A549 treated with CORT108297 at 1 μM for 4 hours (cell line): Measurements from ENCODE around the gene KPNB1. TPM values are rescaled to one million over a fixed set of nuclear protein-coding genes. Genes with fewer than 3 reads are reported as not detected.

Experiments used
- total RNA-seq: library from RNA; stranded (reverse); fragments of 200-300 nt; extraction: Qiagen RNA extraction; gene quantifications from 5 replicates; pipeline ENCODE4 v1.2.3, GENCODE V29; 2022

KPNB1 gene
- 266 to 415 TPM (median 309 TPM) in 5 replicates for total RNA-seq

DNA sequence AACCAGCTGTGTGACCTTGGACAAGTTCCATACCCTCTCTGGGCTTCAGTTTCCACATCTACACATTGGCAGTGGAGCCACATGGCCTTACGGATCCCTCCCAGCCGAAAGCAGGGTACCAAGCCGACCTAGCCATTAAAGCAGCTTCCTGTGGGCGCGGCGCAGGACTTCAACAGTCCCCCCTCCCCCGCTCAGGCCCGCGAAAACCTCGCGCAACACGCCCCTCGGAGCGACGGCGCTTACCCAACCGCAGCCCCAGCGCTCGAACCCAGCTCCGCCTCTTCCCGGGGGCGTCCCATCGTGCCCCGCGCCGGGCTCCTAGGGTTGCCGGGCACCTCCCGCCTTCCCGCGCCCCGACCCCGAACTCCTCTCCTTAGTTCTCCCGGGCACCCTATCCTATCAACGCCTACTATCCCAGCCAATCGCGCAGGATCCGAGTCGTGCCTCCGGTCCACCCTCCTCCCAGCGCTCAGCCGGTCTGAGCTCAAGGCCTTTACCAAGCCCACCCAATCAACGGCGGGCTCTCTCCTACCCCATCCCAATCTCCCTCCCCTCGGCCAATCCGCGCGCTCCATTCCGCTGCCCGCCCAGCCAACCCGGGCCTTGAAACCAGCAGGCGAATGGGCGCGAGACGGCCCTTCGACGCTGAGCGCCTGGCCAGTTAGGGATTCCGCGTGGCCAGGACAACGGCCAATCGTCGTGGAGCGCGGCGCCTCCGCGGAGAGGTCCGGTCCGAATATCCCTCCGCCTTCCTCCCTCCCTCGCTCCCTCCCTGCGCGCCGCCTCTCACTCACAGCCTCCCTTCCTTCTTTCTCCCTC is at the start of gene KPNB1:
KPNB1 (plus strand) TSS at position 767 of the 819 bp plus-strand sequence. CDS start 326 bp downstream, outside the sequence.

DNA sequence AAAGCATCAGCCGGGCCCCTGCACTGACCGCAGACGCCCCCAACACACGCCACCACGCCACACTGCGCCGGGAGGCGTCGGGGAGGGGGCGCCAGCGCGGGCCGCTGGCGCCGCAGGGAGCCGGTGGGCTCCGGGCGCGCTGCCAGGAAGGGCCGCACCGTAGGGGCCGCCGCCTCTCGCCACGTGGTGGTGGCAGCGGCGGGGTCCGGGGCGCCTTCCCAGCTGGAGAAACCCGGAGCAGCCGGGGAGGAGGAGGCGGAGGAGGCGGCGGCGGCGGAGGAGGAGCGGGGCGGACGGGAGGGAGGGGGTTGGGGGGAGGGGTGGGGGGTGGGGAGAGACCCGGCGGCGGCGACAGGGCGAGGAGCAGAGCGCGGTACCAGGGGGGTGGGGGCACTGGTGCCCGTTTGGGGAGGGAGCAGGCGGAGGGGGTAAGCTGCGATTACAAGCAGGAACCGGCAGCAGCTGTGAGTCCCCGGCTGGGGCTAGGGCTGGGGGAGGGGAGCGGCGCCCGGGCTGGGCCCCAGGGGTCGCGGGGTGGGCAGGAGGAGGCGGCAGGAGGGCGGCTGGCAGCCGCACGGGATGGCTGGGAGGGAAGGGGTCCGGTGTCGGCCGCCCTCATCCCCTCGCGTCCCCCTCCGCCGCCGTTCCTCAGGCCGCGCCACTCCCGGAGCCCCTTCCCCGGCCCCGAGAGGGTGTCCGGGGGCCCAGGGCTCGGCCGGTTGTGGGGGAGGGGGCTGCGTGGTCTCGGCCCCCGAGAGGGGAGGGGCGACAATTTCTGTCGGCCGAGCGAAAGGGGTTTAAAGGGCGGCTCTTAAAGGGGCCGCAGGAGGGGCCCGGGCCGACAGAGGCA is 44.2 kb downstream of the KPNB1 start, which contains the start of gene TBKBP1:
TBKBP1 (plus strand) TSS at position 431 of the 850 bp plus-strand sequence. CDS start 1,952 bp downstream, outside the sequence.

DNA sequence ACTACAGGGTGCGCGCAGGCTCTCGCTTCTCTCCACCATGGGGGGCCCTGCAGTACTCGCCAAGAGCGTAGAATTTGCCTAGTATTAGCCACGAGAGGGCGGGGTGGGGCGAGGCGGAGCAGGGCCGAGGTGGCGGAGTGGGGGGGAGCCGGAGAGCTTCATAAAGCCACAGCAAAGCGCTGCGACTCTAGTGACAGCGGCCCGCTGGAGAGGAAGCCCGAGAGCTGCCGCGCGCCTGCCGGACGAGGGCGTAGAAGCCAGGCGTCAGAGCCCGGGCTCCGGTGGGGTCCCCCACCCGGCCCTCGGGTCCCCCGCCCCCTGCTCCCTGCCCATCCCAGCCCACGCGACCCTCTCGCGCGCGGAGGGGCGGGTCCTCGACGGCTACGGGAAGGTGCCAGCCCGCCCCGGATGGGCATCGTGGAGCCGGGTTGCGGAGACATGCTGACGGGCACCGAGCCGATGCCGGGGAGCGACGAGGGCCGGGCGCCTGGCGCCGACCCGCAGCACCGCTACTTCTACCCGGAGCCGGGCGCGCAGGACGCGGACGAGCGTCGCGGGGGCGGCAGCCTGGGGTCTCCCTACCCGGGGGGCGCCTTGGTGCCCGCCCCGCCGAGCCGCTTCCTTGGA is 83.4 kb downstream of the KPNB1 start, which contains the start of gene TBX21:
TBX21 (plus strand) TSS at position 190 of the 627 bp plus-strand sequence; CDS start at position 409, 219 bp downstream.

Other genes starting within 250 kb of the KPNB1 start
- gene NPEPPS, start 118.8 kb upstream of the KPNB1 start, total RNA-seq: 59.6 to 77.7 TPM (median 67.7 TPM) in 5 replicates
- 4.4 to 7.2 TPM (median 6.5 TPM) in 5 replicates for gene TBKBP1, start 44.2 kb downstream of the KPNB1 start, total RNA-seq
- 0.04 to 0.15 TPM (median 0.09 TPM) in 5 replicates for gene TBX21, start 83.3 kb downstream of the KPNB1 start, total RNA-seq
- gene OSBPL7, start 171.9 kb downstream of the KPNB1 start, total RNA-seq: 7.8 to 12.0 TPM (median 11.4 TPM) in 5 replicates
- 91.8 to 103 TPM (median 93.0 TPM) in 5 replicates for gene MRPL10, start 181.6 kb downstream of the KPNB1 start, total RNA-seq
- gene LRRC46, start 181.8 kb downstream of the KPNB1 start, total RNA-seq: 2.7 to 4.0 TPM (median 3.5 TPM) in 5 replicates
- gene SCRN2, start 191.4 kb downstream of the KPNB1 start, total RNA-seq: 28.6 to 41.2 TPM (median 40.4 TPM) in 5 replicates
- gene SP6, start 201.2 kb downstream of the KPNB1 start, total RNA-seq: 2.2 to 3.4 TPM (median 2.8 TPM) in 5 replicates
- gene SP2, start 246.3 kb downstream of the KPNB1 start, total RNA-seq: 14.9 to 20.1 TPM (median 17.4 TPM) in 5 replicates